ENCODE data around the gene TRAPPC2. TPM values are rescaled to one million over a fixed set of nuclear protein-coding genes. Genes with fewer than 3 reads are reported as not detected.

The TRAPPC2 gene
- total and polyA plus RNA-seq, 12 donors = 4.3 to 20.5 (median 11.0) TPM

- 6 to 13% (median 8%) methylated on average over 13 of the region's 13 CpGs for WGBS, 4 donors
- peaks cover 12 to 32% of the 10 kb centered on the region in 2 donors for H3K4me1 ChIP-seq (replicated peaks in 1 of 2)
- no peaks in the 10 kb centered on the region for H3K27me3 ChIP-seq
- H3K4me3 ChIP-seq = peak overlapping the region in 2 of 4 donors; percentile 65 to 84
- no peaks in the 10 kb centered on the region for H3K9me3 ChIP-seq (replicated peaks in 1 of 3)
- no peaks in the 10 kb centered on the region for H3K36me3 ChIP-seq (replicated peaks in 1 of 2)
- intact Hi-C loops (cut with DNase I) = no loop called here
- DNase-seq = no peak
- H3K27ac ChIP-seq = peak overlapping the region; percentile 79 to 97 (median 95)
- TF ChIP-seq POLR2A (IDR thresholded peaks at IDR 0.05) = no peak
- no peak for TF ChIP-seq CTCF (IDR thresholded peaks at IDR 0.05)
These were observed 45.9 kb downstream of the TRAPPC2 start for GRCh38 chrX:13688384-13688957.

GRCh38 chrX:13687203-13687602, 47.2 kb downstream of the TRAPPC2 start:
- H3K4me1 ChIP-seq (replicated peaks in 1 of 2) = peaks cover 12 to 19% of the 10 kb centered on the region in 2 donors
- TF ChIP-seq CTCF (IDR thresholded peaks at IDR 0.05) (no peak), POLR2A (IDR thresholded peaks at IDR 0.05) (no peak)
- intact Hi-C loops (cut with DNase I) = no loop called here
- H3K9me3 ChIP-seq (replicated peaks in 1 of 3) = no peaks in the 10 kb centered on the region
- no peak overlapping the region for H3K27ac ChIP-seq
- no peak for DNase-seq
- no peak overlapping the region for H3K4me3 ChIP-seq
- H3K36me3 ChIP-seq (replicated peaks in 1 of 2) = no peaks in the 10 kb centered on the region
- WGBS, 4 donors = 61 to 91% (median 85%) methylated on average over 1 of the region's 1 CpG
- H3K27me3 ChIP-seq = no peaks in the 10 kb centered on the region

- H3K27ac ChIP-seq = no peak overlapping the region
- intact Hi-C loops (cut with DNase I) = no loop called here
These were observed 49.2 kb downstream of the TRAPPC2 start for GRCh38 chrX:13685126-13685763.

GRCh38 chrX:13684361-13684760, 50.1 kb downstream of the TRAPPC2 start:
- Histone ChIP-seq H3K36me3 (replicated peaks in 1 of 2) (no peaks in the 10 kb centered on the region), H3K4me3 (no peak overlapping the region), H3K27ac (no peak overlapping the region), H3K27me3 (no peaks in the 10 kb centered on the region), H3K9me3 (replicated peaks in 1 of 3) (no peaks in the 10 kb centered on the region), H3K4me1 (replicated peaks in 1 of 2) (no peaks in the 10 kb centered on the region)
- WGBS, 4 donors = 73 to 97% (median 86%) methylated on average over 4 of the region's 4 CpGs
- intact Hi-C loops (cut with DNase I) = no loop called here
- TF ChIP-seq CTCF (IDR thresholded peaks at IDR 0.05) = no peak
- TF ChIP-seq POLR2A (IDR thresholded peaks at IDR 0.05) = no peak
- DNase-seq = no peak

More at GRCh38 chrX:13685126-13685763, 49.2 kb downstream of the TRAPPC2 start:
- no peaks in the 10 kb centered on the region for H3K36me3 ChIP-seq (replicated peaks in 1 of 2)
- H3K9me3 ChIP-seq (replicated peaks in 1 of 3) = no peaks in the 10 kb centered on the region
- WGBS, 4 donors = 12 to 35% (median 24%) methylated on average over 2 to 3 of the region's 3 CpGs
- H3K4me1 ChIP-seq (replicated peaks in 1 of 2) = no peaks in the 10 kb centered on the region
- no peaks in the 10 kb centered on the region for H3K27me3 ChIP-seq
- DNase-seq = peak in 4 of 7 donors; percentile 41 to 48 (median 46)
- TF ChIP-seq CTCF (IDR thresholded peaks at IDR 0.05) (no peak), POLR2A (IDR thresholded peaks at IDR 0.05) (no peak)
- H3K4me3 ChIP-seq = no peak overlapping the region

Measured in adrenal gland (tissue), 12 donors.